Esophagus squamous epithelium (tissue), 5 donors: ENCODE results near the gene TRIM47. TPM values are rescaled to one million over a fixed set of nuclear protein-coding genes. Genes with fewer than 3 reads are reported as not detected.
A peak's percentile ranks its signal among the peaks of the same experiment; 100 is the strongest.

Source experiments
- DNase-seq: peaks from one replicate; lab custom pipeline; 2025; lab: John Stamatoyannopoulos, UW
- H3K27ac ChIP-seq, 4 donors: fragments of 200-600 bp; sonication (generic); one replicate each; pipeline ENCODE4 v1.5.1; 2016 to 2019; ENCODE audit warnings: mild to moderate bottlenecking in 1 of 4
- H3K27me3 ChIP-seq, 4 donors: fragments of 200-600 bp; sonication (generic); 1 replicate in 3 of 4; 2 replicates in 1 of 4; pipeline versions ENCODE4 v1.5.1 to v1.6.0; 2017 to 2021; ENCODE audit warnings: antibody characterized with exemption in 1 of 4
- H3K36me3 ChIP-seq, 3 donors: fragments of 200-600 bp; sonication (generic); one replicate each; pipeline ENCODE4 v1.5.1; 2016 to 2019
- H3K4me1 ChIP-seq, 3 donors: fragments of 200-600 bp; sonication (generic); one replicate each; pipeline ENCODE4 v1.5.1; 2017 to 2019
- H3K4me3 ChIP-seq, 4 donors: fragments of 200-600 bp; sonication (generic); 1 replicate in 3 of 4; 2 replicates in 1 of 4; pipeline ENCODE4 v1.5.1; 2016 to 2019; ENCODE audit warnings: mild to moderate bottlenecking in 2 of 4, moderate library complexity in 1 of 4
- H3K9me3 ChIP-seq, 3 donors: fragments of 200-600 bp; sonication (generic); one replicate each; pipeline ENCODE4 v1.5.1; 2016 to 2019
- CTCF ChIP-seq, 6 experiments: fragments of 450-650 bp in 4 of 6; fragments of 200-600 bp in 2 of 6; sonication (generic) in 2 of 6; IDR thresholded peaks; one replicate each; pipeline ENCODE4 v1.5.1; 2016 to 2019; ENCODE audit warnings: antibody characterized with exemption in 6 of 6, mild to moderate bottlenecking in 4 of 6, moderate library complexity in 4 of 6
- POLR2A ChIP-seq, 4 donors: fragments of 450-650 bp; IDR thresholded peaks; one replicate each; pipeline ENCODE4 v1.6.1; 2017; ENCODE audit warnings: antibody characterized with exemption in 4 of 4, mild to moderate bottlenecking in 4 of 4, moderate library complexity in 3 of 4
- WGBS, 2 donors: methylation state at CpG; one replicate each; pipeline ENCODE4 v1.1.5; 2018; 5-methylcytosine and 5-hydroxymethylcytosine counted together
- intact Hi-C: fragments of 100-400 bp; cut with DNase I; formaldehyde crosslinking; loops from one replicate; pipeline ENCODE4 v1.15.0; 2022
- total RNA-seq, 4 donors: library from RNA; depleted of rRNA; stranded (reverse); fragments of >200 nt; gene quantifications; one replicate each; pipeline ENCODE4 v1.1.0, GENCODE V29; 2016
- donor health status: DM: yes; HTN: yes; CAD: no.

TRIM47 gene
- total RNA-seq, 4 donors from 2014 or later = 19.5 to 33.4 (median 25.5) TPM

GRCh38 chr17:75845058-75845711 lies 33.2 kb downstream of the TRIM47 start:
- Histone ChIP-seq H3K4me3 (peak overlapping the region in 2 of 4 donors; percentile 40 to 59), H3K4me1 (peaks cover 26 to 84% (median 56%) of the 10 kb centered on the region in 3 donors), H3K36me3 (peaks cover 34 to 58% (median 36%) of the 10 kb centered on the region in 3 donors), H3K9me3 (no peaks in the 10 kb centered on the region), H3K27ac (peak overlapping the region; percentile 90 to 95 (median 92)), H3K27me3 (no peaks in the 10 kb centered on the region)
- WGBS, 2 donors = 10 to 26% methylated on average over 7 to 8 of the region's 21 CpGs
- TF ChIP-seq CTCF (IDR thresholded peaks at IDR 0.05) (peak; percentile 76 to 99 (median 93)), POLR2A (IDR thresholded peaks at IDR 0.05) (peak in 1 of 4 donors; percentile 9)
- intact Hi-C loops = no loop called here
- DNase-seq = no peak

DNA sequence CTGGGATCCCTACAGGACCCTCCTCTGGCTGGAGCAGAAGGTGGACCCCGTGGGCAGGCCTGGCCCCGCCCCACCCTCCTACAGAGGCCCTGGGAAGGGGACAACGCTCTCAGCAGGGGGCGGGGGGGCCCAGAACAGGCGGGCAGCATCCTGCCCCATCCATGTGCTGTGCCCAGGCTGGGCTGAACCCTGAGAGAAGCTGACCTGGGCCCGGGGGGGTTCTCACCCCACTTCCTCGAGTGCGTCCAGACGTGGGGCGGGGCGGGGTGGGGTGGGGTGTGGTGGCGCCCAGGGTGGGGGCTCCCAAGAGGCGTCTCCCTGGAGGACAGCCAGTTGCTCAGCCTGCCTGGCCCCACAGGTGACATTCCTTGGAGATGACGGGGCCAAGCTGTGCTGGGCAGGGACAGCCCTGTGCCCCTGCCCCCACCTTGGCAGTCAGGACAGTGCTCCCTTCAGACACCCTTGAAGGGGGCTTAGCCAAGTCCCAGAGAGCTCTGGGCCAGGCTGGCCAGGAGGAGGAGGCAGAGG lies 33.8 kb downstream of the TRIM47 start:
- DNase-seq = no peak
- Histone ChIP-seq H3K27ac (peak overlapping the region; percentile 90 to 95 (median 92)), H3K27me3 (no peaks in the 10 kb centered on the region), H3K9me3 (no peaks in the 10 kb centered on the region), H3K4me3 (peak overlapping the region; percentile 3 to 59 (median 40)), H3K36me3 (peaks cover 30 to 58% (median 30%) of the 10 kb centered on the region in 3 donors), H3K4me1 (peaks cover 26 to 79% (median 51%) of the 10 kb centered on the region in 3 donors)
- TF ChIP-seq CTCF (IDR thresholded peaks at IDR 0.05) (no peak), POLR2A (IDR thresholded peaks at IDR 0.05) (no peak)
- no CpG with 5 or more reads among the region's 14 CpGs for WGBS, 2 donors
- intact Hi-C loops = no loop called here

- peak within 1 kb of the TSS; percentile 3 to 59 (median 40) for H3K4me3 ChIP-seq
- no peaks in the 10 kb centered on the region for H3K9me3 ChIP-seq
- 90% methylated on average over 2 of the region's 35 CpGs; no CpG with 5 or more reads in 1 of the 2 donors for WGBS, 2 donors
- peak within 1 kb of the TSS; percentile 90 to 95 (median 92) for H3K27ac ChIP-seq
- H3K27me3 ChIP-seq = no peaks in the 10 kb centered on the region
- H3K36me3 ChIP-seq = peaks cover 24 to 58% (median 24%) of the 10 kb centered on the region in 3 donors
- intact Hi-C loops = no loop called here
- H3K4me1 ChIP-seq = peaks cover 26 to 71% (median 44%) of the 10 kb centered on the region in 3 donors
- no peak for DNase-seq
- no peak for TF ChIP-seq CTCF (IDR thresholded peaks at IDR 0.05)
- TF ChIP-seq POLR2A (IDR thresholded peaks at IDR 0.05) = peak in 1 of 4 donors; percentile 69
Measured at GRCh38 chr17:75843577-75844529, 34.5 kb downstream of the TRIM47 start, which contains the start of gene UNC13D. TSS of gene UNC13D (minus strand) at chr17:75844404. CDS start at chr17:75844337, 67 bp downstream.

GRCh38 chr17:75842963-75843576 lies 35.3 kb downstream of the TRIM47 start:
- intact Hi-C loops = no loop called here
- Histone ChIP-seq H3K4me3 (peak overlapping the region; percentile 3 to 59 (median 40)), H3K27ac (peak overlapping the region; percentile 90 to 95 (median 92)), H3K4me1 (peaks cover 26 to 63% (median 38%) of the 10 kb centered on the region in 3 donors), H3K27me3 (no peaks in the 10 kb centered on the region), H3K9me3 (no peaks in the 10 kb centered on the region), H3K36me3 (peaks cover 20 to 58% (median 21%) of the 10 kb centered on the region in 3 donors)
- TF ChIP-seq POLR2A (IDR thresholded peaks at IDR 0.05) (no peak), CTCF (IDR thresholded peaks at IDR 0.05) (no peak)
- 86 to 100% methylated on average over 1 to 5 of the region's 22 CpGs for WGBS, 2 donors
- DNase-seq = no peak
